Fibroblast of skin of abdomen (primary cell): ENCODE data around the gene NT5C1B.

Experiments used
- DNase-seq: peaks from one replicate; pipeline ENCODE4 v3.0.0-alpha.2; 2013

NT5C1B gene

GRCh38 chr2:18599509-18600254 is 10.3 kb upstream of the NT5C1B start:
- DNase-seq = peak; percentile 89

GRCh38 chr2:18598848-18599484 is 9.6 kb upstream of the NT5C1B start:
- DNase-seq = no peak

- DNase-seq = no peak
Measured at GRCh38 chr2:18597618-18598017, 8.2 kb upstream of the NT5C1B start.

- DNase-seq = no peak
Measured at GRCh38 chr2:18596993-18597392, 7.6 kb upstream of the NT5C1B start.

- DNase-seq = no peak
Measured at GRCh38 chr2:18593496-18593895, 4.1 kb upstream of the NT5C1B start.

GRCh38 chr2:18592372-18592771 is 3.0 kb upstream of the NT5C1B start:
- DNase-seq = no peak

GRCh38 chr2:18588802-18589201 is 567 bp downstream of the NT5C1B start:
- no peak for DNase-seq

GRCh38 chr2:18588049-18588448 is 1.3 kb downstream of the NT5C1B start:
- DNase-seq = no peak

- no peak for DNase-seq
Measured at GRCh38 chr2:18585526-18585925, 3.8 kb downstream of the NT5C1B start.

GRCh38 chr2:18584608-18584954 is 4.8 kb downstream of the NT5C1B start:
- no peak for DNase-seq

GRCh38 chr2:18583905-18584607 is 5.3 kb downstream of the NT5C1B start:
- no peak for DNase-seq

GRCh38 chr2:18580606-18581005 is 8.8 kb downstream of the NT5C1B start:
- no peak for DNase-seq

GRCh38 chr2:18578033-18578432 is 11.3 kb downstream of the NT5C1B start:
- DNase-seq = peak; percentile 8

GRCh38 chr2:18566145-18566769 is 23.1 kb downstream of the NT5C1B start:
- no peak for DNase-seq

- no peak for DNase-seq
Measured at GRCh38 chr2:18560797-18561085, 28.6 kb downstream of the NT5C1B start.

- peak; percentile 94 for DNase-seq
Measured at GRCh38 chr2:18560031-18560796, 29.2 kb downstream of the NT5C1B start, which contains the start of gene RDH14. TSS of gene RDH14 (minus strand) at chr2:18560653. CDS start at chr2:18560572, 81 bp downstream.

GRCh38 chr2:18559531-18560030 is 29.8 kb downstream of the NT5C1B start:
- DNase-seq = no peak

- no peak for DNase-seq
Measured at GRCh38 chr2:18558458-18558857, 30.9 kb downstream of the NT5C1B start.

- DNase-seq = no peak
Measured at GRCh38 chr2:18557121-18557520, 32.2 kb downstream of the NT5C1B start.

GRCh38 chr2:18552351-18553077 is 36.9 kb downstream of the NT5C1B start:
- peak; percentile 3 for DNase-seq

GRCh38 chr2:18551623-18552022 is 37.7 kb downstream of the NT5C1B start:
- peak; percentile 56 for DNase-seq

- no peak for DNase-seq
Measured at GRCh38 chr2:18551169-18551568, 38.2 kb downstream of the NT5C1B start.
